RWPE2 (cell line): Measurements from ENCODE around the gene SMC1B.
A peak's percentile ranks its signal among the peaks of the same experiment; 100 is the strongest.
"Not testable (repeated sequence)": the region's sequence is repeated elsewhere in the genome, so short reads cannot be mapped to it uniquely, and the experiment has no call there.

Source experiments
- ATAC-seq: fragments of 200-7000 bp; cut with Tn5 transposase; 3 replicates; pipeline ENCODE4 v1.9.1; 2021; ENCODE audit warnings: low read depth
- DNase-seq: peaks from one replicate; pipeline ENCODE4 v3.0.0-alpha.2; 2020; ENCODE audit warnings: low spot score
- H3K27ac ChIP-seq: fragments of 450-650 bp; 2 replicates; pipeline ENCODE4 v1.5.1; 2017; ENCODE audit warnings: mild to moderate bottlenecking; ENCODE audit not compliant: poor library complexity, severe bottlenecking
- H3K27me3 ChIP-seq: fragments of 250-450 bp; sonication (Bioruptor Pico); 2 replicates; pipeline ENCODE4 v1.5.1; 2021; ENCODE audit warnings: mild to moderate bottlenecking, moderate library complexity; ENCODE audit not compliant: insufficient read depth, poor library complexity, severe bottlenecking
- H3K36me3 ChIP-seq: fragments of 250-450 bp; sonication (Bioruptor Pico); 2 replicates; pipeline ENCODE4 v1.5.1; 2020; ENCODE audit warnings: low read depth, mild to moderate bottlenecking, moderate library complexity
- H3K4me1 ChIP-seq: fragments of 250-450 bp; sonication (Bioruptor Pico); 2 replicates; pipeline ENCODE4 v1.5.1; 2021; ENCODE audit warnings: mild to moderate bottlenecking, moderate library complexity; ENCODE audit not compliant: insufficient read depth, poor library complexity, severe bottlenecking
- H3K4me3 ChIP-seq: fragments of 250-450 bp; sonication (Bioruptor Pico); 2 replicates; pipeline ENCODE4 v1.5.1; 2021; ENCODE audit warnings: mild to moderate bottlenecking, moderate library complexity; ENCODE audit not compliant: severe bottlenecking
- H3K9me3 ChIP-seq: fragments of 250-450 bp; sonication (Bioruptor Pico); 2 replicates; pipeline ENCODE4 v1.5.1; 2021; ENCODE audit warnings: mild to moderate bottlenecking, moderate library complexity; ENCODE audit not compliant: severe bottlenecking
- TF ChIP-seq, protein P1 (sequence below): fragments of 450-650 bp; IDR thresholded peaks from one replicate; pipeline ENCODE4 v1.5.1; 2017; ENCODE audit warnings: mild to moderate bottlenecking, moderate library complexity; ENCODE audit not compliant: poor library complexity, severe bottlenecking

The SMC1B gene

DNA sequence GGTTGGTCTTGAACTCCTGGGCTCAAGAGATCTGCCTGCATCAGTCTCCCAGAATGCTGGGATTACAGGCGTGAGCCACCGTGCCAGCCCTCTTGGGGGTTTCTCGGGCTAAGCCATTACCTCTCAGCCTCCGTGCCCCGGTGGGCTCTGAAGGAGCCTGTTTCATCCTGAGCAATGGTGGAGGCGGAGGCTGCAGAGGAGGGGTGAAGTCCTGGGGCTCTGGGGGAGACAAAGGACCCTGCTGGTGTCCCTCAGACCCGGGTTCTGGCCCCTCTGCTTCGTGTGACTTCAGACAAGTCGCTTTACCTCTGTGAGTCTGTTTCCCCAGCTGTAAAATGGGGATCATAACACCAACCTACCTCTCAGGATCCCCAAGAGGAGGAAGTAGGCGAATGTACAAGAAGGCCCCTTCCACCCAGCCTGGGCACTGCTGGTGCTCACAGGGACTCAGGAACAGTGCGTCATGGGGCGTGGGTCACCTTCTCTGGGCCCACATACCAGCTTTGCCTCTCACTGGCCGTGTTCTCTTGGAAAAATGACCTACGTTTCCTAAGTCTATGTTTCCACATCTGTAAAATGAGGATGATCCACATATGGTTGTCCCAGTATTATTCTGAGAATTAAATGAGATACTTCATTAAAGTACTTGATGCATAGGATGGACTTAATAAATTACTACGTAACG is 36.8 kb upstream of the SMC1B start:
- H3K27me3 ChIP-seq: no peaks in the 10 kb centered on the region
- H3K36me3 ChIP-seq: no peaks in the 10 kb centered on the region
- H3K4me3 ChIP-seq: no peak overlapping the region
- H3K4me1 ChIP-seq: no peaks in the 10 kb centered on the region
- TF ChIP-seq, protein P1, sequence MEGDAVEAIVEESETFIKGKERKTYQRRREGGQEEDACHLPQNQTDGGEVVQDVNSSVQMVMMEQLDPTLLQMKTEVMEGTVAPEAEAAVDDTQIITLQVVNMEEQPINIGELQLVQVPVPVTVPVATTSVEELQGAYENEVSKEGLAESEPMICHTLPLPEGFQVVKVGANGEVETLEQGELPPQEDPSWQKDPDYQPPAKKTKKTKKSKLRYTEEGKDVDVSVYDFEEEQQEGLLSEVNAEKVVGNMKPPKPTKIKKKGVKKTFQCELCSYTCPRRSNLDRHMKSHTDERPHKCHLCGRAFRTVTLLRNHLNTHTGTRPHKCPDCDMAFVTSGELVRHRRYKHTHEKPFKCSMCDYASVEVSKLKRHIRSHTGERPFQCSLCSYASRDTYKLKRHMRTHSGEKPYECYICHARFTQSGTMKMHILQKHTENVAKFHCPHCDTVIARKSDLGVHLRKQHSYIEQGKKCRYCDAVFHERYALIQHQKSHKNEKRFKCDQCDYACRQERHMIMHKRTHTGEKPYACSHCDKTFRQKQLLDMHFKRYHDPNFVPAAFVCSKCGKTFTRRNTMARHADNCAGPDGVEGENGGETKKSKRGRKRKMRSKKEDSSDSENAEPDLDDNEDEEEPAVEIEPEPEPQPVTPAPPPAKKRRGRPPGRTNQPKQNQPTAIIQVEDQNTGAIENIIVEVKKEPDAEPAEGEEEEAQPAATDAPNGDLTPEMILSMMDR: no peak
- H3K27ac ChIP-seq: no peak overlapping the region
- no peaks in the 10 kb centered on the region for H3K9me3 ChIP-seq
- DNase-seq (no peak), ATAC-seq (no peak)

DNA sequence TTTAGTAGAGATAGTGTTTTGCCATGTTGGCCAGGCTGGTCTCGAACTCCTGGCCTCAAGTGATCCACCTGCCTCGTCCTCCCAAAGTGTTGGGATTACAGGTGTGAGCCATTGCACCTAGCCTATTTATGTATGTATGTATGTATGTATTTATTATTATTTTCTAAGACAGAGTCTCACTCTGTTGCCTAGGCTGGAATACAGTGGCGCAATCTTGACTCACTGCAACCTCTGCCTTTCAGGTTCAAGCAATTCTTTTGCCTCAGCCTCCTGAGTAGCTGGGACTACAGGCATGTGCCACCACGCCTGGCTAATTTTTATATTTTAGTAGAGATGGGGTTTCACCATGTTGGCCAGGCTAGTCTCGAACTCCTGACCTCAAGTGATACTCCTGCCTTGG is 36.0 kb upstream of the SMC1B start:
- not testable (repeated sequence) for H3K4me1 ChIP-seq, H3K4me3 ChIP-seq, H3K9me3 ChIP-seq, ATAC-seq, H3K27me3 ChIP-seq, H3K36me3 ChIP-seq, DNase-seq, H3K27ac ChIP-seq

DNA sequence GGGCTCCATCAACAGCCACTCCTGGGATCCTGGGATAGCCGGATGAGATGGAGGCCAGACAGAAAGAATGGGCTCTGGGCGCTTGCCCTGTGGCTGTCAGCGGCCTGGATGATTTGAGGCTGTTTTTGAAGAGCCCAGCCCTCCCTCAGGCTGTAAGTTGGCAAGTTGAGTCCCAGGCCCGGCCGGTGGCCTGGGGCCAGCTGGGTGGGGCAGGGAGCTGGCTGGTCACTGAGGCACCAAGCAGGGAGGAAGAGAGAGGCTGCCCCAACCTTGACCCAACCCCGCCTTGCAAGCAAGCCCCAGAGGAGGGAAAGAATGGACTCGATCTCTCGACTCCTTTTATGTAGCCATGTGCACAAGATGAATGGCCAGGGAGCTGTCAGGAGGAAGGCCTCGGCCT is 35.0 kb upstream of the SMC1B start:
- no peak overlapping the region for H3K4me3 ChIP-seq
- no peak overlapping the region for H3K27ac ChIP-seq
- no peaks in the 10 kb centered on the region for H3K9me3 ChIP-seq
- H3K36me3 ChIP-seq: no peaks in the 10 kb centered on the region
- TF ChIP-seq, protein P1: no peak
- DNase-seq (no peak), ATAC-seq (no peak)
- H3K4me1 ChIP-seq: no peaks in the 10 kb centered on the region
- no peaks in the 10 kb centered on the region for H3K27me3 ChIP-seq

DNA sequence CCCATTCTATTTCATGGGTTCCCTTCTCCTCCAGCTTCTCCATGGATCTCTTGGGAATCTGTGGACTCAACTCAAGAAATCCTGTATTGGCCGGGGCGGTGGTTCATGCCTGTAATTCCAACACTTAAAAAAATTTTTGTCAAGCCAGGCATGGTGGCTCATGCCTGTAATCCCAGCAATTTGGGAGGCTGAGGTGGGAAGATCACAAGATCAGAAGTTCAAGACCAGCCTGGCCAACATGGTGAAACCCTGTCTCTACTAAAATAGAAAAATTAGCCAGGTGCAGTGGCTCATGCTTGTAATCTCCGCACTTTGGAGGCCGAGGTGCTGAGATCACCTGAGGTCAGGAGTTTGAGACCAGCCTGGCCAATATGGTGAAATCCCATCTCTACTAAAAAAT is 34.2 kb upstream of the SMC1B start:
- H3K4me3 ChIP-seq, H3K36me3 ChIP-seq, H3K27ac ChIP-seq, H3K9me3 ChIP-seq, H3K4me1 ChIP-seq, DNase-seq, ATAC-seq, H3K27me3 ChIP-seq: not testable (repeated sequence)

DNA sequence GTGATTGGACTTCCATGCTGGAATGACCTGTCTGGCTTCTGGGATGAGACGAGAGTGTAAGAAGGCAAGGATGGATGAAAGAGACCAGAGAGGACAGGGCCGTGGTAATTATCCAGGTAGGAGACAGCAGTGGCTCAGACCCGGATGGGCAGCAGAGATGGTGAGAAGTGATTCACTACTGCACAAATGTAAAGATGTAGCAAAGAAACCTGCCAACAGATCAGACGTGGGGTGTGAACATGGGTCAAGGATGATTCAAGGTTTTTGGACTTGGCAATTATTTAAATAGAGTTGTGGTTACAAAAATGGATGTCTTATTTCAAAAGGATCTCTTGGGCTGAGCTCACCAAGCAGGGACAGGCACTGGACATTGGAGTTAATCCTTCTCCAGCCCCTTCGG is 32.8 kb upstream of the SMC1B start:
- TF ChIP-seq, protein P1: no peak
- no peaks in the 10 kb centered on the region for H3K9me3 ChIP-seq
- peak; percentile 40; the same call in 2 of the 3 replicates for ATAC-seq
- H3K36me3 ChIP-seq: no peaks in the 10 kb centered on the region
- H3K27ac ChIP-seq: no peak overlapping the region
- no peaks in the 10 kb centered on the region for H3K4me1 ChIP-seq
- H3K4me3 ChIP-seq: no peak overlapping the region
- no peak for DNase-seq
- H3K27me3 ChIP-seq: no peaks in the 10 kb centered on the region

DNA sequence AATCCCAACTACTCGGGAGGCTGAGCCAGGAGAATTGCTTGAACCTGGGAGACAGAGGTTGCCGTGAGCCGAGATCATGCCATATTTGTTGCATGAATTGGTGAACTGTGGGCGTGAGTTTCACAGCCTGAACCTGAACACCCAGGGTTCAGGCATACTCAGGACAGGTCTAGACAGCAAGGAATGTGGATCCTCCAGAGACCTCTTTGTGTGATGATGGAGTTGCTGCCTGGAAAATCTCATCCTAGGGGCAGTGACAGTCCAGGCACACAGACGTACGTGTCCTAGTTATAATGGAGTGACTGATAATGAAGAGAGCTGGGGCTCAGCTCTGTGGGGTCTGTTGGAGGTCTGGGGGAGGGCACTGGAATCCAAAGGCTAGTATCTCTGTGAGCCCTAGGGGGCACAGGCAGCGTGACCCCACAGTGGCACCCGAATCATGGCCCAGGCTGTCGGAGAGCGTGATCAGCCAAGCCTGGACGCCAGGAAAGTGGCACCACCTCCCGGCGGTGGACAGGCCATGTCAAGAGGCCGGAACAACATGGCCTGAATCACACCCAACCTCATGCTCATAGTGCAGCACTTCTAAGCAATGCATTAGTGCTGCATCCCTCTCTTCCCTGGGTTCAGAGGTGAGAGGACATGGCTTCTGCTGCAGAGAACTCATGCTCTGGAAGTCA is 31.8 kb upstream of the SMC1B start:
- Histone ChIP-seq H3K36me3 (no peaks in the 10 kb centered on the region), H3K4me1 (no peaks in the 10 kb centered on the region), H3K27me3 (no peaks in the 10 kb centered on the region), H3K27ac (no peak overlapping the region), H3K4me3 (no peak overlapping the region), H3K9me3 (no peaks in the 10 kb centered on the region)
- DNase-seq (no peak), ATAC-seq (no peak)
- TF ChIP-seq, protein P1: no peak
